ENCODE measurements around the gene FHIT.

FHIT gene

DNA sequence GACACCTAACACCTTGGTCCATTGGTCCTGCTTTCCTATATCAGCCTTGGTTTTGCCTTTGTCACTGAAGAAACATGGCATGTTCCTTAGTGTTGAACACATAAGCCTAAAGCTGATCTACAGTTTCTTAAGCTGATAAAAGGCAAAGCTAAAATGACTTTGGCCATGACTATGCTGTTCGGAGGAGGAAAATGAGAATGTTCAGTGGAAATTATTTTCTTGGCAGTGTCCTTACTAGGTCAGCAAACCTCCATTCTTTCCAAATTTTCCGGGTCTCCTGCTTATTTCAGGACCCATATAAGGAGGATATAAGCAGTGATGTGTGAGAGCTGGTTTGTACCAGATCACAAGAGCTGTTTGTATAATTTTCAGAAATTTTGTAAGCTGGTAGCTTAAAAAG, 1368.5 kb downstream of the FHIT start:
- DNase-seq (ENCODE audit: low read depth in 2 of 2), result no peak

DNA sequence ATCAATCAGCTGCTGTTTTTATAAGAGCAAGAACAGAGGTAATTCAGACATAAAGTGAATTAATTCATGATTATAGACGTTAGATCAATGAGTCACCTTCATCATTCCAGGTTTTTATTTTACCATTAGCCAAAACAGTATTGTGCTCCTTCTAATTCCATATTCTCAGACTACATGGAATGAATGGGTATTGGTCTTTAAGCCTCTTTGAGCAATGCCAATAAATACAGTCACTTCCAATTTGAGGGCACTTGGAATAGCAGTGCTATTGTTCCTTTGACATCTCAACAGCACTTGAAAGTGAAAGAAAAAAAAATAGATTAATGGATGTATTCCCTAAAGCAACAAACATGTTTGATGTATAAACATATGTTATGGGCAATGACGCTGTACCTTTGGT, 1370.5 kb downstream of the FHIT start:
- no peak for DNase-seq (ENCODE audit: low read depth in 2 of 2)

DNA sequence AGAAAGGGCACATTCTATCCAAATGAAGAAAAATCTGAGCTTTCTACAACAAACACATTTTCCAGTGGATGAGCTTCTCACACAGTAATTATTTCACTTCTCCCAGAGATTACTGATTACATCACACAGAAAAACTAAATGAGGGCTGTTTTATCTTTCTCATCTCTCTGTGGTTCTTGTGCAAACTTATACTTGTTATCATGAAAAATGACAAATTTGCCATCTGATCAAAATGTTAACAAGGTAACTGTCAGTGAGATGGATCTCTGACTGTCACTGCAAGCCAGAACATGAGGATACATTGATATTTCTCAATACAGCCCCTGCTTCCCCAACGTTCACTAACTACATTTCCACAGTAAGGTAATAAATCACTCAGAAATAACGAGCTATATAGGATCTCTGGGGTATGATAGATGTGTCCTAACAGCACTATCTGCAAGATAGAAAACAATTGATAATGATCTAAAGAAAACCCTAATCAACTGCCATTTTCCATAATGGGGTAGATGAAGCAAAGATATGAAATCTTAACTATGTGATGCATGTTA, 1372.1 kb downstream of the FHIT start:
- no peak for DNase-seq (ENCODE audit: low read depth in 2 of 2)

DNA sequence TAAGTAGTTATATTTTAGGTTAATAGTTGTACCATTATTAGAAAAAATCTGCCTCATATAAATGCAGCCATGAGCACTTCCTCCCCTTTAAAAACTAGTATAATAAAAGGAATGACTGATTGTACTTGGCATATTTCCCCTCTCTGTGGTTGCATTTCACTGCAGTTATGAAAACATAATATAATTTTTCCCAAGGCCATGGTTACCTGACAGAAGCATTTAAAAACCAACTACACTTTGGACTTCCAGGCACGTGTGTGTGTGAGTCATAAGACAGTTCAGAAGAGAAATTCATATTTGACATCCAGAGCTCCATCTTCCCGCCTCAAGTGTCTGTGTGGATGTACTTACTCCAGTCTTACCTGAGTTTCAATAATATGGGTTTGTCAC, 1373.2 kb downstream of the FHIT start:
- no peak for DNase-seq (ENCODE audit: low read depth in 2 of 2)

DNA sequence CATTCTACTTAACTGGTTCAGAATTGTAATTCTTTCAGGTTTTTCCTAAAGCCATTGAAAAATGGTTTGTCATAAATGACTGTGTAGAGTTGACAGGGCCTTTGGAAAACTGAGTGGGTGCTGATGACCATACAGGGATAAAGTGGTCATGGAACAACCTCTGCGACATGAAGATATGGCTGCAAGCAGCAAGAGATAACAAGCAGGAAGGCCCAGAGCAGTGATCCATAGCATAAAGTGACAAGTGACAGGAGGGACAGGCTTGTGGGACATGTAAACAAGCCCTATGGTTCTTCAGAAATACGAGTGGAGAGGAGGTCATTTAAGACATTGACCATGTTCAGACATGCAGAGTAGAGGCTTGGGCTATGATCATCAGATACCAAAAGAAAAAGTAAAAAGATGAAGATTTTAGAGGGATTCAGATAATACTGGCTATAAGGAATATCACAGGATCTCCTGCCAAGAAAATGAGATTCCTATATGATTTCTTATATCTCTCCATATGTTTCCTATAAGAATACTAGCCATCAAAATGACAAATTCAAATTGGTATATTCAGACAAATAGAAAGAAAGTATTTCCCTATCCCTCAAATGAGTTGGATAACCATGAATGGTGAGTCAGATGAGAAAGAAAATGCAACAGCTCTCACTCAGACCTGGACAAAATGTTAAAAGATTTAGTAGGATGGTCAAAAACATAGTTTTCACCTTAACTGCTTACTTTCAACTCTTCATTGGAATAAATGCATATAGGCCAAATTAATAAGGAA, 1373.8 kb downstream of the FHIT start:
- no peak for DNase-seq (ENCODE audit: low read depth in 2 of 2)

DNA sequence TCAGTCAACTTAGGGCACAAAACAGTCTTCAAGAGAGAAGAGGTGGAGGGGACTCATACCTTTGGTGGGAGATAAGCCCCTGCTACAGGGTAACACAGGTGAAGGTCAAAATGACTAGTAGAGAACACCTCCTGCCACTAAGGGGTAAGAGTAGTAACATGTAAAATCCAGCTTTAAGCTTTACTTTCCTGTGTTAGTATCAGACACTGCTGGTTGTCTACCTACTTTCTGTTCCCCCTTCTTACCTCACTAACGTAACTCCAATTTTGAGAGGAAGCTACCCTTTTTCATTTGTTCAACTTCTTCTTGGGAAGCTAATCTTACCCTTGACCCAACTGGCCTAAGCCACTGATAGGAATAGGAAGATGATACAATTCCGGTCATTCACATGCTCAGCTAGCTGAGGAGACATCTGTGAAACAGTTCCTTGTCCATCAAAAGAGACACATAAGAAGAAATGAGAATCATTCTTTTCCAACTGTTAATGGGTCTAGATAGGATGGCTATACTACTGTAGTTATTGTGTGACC, 1374.7 kb downstream of the FHIT start:
- no peak for DNase-seq (ENCODE audit: low read depth in 2 of 2)

DNA sequence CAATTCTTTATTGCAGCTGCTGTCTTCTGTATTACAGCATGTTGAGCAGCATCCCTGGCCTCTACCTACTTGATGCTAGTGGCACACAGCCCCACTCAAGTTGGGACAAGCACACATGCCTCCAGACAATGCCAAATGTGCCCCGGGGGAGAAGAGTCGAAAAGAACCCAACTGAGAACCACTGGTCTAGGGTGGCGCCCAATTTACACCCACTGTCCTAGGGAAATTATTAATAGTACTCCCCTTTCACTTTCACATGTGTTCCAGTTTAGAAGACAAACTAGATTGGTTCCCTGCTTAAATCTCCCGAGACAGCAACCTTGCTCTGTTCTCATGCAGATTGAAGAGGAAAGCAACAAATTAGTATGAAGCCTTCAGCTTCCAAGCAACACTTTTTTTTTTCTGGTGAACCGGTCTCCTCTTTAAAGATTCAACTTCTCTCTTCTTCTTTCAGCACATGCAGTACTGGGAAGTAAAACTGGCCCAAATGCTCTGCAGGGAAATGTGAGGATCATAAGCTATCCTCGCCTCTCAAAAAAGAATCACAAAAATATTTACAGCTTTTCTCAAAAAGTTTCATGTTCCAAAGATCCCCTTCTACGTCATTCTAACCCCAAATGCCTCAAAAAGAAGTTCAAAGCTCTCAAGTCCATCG, 1377.5 kb downstream of the FHIT start:
- DNase-seq (ENCODE audit: low read depth in 2 of 2), result no peak

DNA sequence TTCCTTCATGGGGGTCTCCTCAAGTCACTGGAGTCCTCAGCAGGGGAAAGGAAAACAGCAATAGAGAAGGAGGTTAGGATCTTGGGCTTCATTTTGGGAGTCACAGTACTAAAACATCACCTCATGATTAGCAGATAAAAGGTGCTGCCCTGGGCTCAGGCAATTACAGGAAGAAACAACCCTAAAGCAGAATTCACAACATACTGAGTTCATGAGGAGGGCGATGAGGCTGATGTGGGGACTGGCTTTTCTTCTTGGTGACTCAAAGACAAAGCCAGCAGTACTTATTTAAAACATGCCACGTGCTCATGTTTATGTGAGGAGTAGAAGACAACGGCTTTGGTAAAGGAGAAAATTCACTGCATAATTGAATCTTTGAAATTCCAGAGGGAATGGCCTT, 1379.1 kb downstream of the FHIT start:
- no peak for DNase-seq (ENCODE audit: low read depth in 2 of 2)

DNA sequence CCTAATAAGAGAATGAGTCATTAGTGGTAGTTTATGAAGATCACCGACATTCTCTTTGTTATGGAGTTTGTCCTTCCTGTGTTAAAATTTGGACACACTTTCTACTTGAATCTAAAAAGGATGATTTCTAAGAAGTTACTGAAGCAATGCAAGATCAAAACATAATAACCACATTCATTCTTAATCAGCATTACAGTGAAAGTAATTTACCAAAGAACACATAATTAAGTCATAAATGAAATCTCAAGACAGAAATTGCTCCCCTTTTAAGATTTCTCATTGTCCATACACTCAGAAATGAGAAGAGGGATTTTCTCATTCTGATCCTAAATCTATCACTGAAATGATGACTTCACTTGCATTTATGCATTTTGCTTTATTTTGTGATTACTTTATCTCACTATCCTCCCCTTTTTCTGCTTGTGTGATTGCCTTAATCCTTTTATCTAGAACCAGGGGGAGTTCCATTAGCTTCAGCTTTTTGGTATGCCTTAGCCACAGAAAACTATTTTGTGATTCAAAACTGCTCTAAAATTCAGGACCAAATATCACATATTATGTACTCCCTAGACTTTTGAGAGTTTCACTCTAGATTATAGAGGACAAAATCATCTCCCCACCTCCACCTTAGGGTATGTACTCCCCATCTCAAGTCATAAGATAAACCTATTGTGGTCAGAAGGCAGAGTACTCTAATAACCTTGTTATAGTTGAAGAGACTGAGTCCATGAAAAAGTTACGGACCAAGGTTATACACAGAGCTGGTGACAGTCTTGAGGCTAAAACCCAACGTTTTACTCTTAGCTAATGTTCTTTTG, 1383.9 kb downstream of the FHIT start:
- no peak for DNase-seq (ENCODE audit: low read depth in 2 of 2)

DNA sequence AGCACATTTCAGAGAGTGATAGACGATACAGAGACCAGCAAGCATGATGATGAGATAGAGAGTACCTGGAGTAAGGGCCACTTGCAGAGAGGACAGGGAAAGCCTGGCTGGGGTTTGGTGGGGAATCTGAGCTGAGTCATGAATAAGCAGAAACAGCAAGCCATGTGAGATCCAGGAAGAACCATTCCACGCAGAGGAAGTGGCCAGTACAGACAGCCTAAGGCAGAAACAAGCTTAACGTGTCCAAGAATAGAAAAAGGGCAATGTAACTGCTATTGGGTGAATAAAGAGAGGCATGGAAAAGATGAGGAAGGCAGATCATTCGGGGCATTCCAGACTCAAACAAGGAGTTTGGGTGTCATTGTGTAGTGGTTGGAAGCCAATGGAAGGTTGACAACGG, 1385.2 kb downstream of the FHIT start:
- no peak for DNase-seq (ENCODE audit: low read depth in 2 of 2)

DNA sequence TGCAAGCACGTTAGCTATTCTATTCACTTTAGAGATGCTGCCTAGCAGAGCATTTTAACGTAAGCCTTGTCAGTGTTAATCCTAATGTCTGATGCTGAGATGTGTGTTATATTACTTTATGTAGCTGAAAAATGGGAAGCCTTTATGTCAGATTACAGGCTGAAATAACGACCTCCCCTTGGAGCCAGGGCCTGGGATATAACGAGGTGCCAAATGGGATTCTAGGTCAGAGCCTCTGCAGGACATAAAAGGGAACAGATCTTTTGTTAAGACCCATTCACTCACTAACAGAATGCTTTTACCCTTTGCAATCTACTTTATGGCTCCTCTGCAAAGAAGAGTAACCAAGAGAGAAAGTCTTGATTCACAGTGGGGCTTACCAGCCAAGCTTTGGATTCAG, 1385.9 kb downstream of the FHIT start:
- DNase-seq (ENCODE audit: low read depth in 2 of 2), result no peak

DNA sequence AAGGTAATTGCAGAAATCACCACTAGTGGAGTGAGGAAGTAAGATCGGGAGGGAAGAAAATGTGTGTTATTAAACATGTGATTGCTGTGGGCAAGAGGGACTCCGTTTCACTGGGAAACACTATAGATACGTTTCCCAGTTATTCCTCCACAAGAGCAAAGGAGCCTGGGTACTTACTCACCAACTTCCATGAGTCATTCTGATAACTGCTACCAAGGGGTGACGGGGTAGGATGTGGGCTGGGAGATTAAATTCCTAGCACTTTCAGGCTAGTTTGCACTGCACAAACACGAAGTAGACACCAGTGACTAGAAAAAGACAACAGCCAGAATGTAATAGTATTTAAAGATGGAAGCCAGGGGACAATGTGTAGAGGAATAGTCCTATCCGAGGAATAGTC, 1388.6 kb downstream of the FHIT start:
- DNase-seq (ENCODE audit: low read depth in 2 of 2), result no peak

DNA sequence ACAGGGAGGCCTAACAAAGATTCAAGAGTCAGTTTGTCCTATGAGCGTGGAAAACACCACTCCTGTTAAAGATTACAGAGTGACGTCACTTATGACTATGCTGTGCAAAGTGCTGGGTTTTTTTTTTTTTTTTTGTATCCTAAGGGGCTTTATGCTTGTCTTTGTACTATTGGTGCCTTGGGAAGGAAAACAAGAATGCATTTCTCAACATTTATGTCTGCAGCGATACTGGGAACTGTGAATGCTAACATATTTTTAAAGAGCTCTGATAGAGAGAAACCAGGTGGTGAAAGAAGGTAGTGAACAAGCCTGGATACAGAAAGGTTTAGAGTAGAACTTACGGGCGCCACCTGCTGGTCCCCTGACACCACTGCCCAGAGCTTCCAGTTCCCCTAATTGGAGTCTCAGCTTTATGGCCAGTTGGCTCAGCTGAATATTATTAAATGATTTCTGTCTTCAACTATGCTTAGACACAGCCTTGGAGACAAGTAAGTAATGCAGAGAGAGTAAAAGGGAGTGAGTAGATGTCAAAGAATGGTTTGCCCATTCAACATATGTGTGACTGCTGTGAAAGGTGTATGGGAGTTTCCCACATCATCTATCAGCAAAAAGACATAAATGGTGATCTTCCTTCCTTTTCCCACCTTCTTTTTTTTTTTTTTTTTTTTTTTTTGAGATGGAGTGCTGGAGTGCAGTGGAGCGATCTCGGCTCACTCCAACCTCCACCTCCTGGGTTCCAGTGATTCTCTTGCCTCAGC, 1393.5 kb downstream of the FHIT start:
- DNase-seq (ENCODE audit: low read depth in 2 of 2), result peak; percentile 55 to 58

DNA sequence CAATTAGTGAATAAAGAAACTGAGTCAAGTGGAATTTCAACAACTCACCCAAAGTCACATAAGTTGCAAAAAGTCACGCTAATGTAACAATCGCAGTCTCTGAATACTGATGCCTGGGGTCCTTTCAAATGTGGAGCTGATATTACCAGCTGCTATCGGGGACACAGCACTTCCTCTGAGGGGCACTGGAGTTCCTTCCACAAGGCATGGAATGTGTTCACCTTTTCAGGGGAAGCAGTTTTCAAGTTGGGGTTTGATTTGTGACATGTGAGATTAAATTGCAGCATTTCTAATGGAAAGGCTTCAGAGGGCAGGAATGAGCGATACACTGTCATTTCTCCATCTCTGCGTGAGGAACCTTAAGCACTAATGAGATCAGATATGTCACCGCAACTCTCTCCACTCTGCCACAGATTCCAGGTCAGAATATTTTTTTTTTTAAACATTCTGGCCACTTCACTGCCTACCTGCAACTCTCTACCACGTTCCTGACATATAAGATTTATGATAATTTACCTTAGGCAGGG, 1394.3 kb downstream of the FHIT start:
- DNase-seq (ENCODE audit: low read depth in 2 of 2), result no peak

DNA sequence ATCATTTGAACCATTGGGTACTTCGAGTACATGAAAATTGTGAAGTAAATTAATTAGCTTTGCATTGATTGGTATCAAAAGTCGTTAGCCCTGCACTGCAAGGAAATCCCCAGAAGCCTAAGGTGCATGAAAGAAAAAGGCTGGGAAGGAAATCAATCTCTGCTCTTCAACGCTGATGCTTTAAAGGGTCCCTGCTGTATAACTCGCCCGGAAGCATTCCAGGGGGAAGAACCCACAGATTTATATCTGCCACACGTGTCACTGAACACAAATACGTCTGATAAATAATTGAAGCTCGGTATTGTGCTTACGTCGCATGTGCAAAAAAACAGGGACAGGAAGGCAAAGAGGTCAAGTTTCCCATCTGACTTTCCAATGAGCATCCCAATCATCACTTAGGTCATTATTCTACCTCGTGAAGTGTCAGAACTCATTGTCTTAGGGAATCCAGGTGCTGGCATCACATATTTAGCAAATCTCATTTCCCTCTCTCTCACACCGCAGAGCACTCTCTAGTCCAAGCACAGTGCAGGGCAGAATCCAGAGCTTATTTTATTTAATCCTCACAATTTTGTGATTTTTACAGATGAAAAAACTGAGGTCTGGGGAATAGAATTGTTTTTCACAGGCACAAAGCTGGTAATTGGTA, 1397.1 kb downstream of the FHIT start:
- DNase-seq (ENCODE audit: low read depth in 2 of 2), result no peak

DNA sequence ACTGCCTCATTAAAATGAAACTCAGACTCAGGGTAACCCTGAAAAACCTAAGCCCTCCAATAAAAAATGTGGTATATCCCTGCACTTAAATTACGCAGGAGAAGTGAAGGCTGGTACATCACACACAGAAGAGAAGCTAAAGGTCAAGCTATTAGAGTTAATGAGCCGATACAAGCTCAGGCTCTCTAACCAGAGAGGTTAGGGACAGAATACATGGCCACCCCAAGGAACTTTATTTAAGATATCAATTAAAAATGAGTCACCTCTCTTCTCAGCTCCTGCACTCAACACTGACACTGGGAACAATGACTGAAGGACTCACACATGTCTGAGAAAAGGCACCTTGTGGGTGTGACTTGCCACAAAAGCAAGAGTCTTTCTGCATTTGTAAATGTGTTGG, 1400.8 kb downstream of the FHIT start:
- no peak for DNase-seq (ENCODE audit: low read depth in 2 of 2)

DNA sequence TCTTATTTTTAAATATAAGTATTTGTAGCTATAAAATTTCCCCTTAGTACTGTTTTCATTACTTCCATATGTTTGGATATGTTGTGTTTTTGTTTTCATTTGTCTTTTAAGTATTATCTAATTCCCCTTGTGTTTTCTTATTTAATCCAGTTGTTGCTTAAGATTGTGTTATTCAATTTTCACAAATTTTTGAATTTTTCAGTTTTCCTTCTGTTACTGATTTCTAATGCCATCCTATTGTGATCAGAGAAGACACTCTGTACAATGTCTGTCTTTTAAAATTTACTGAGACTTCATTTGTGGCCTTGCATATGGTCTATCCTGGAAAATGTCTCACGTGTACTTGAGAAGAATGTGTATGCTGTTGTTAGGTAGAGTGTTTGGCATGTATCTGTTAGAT, 1405.9 kb downstream of the FHIT start:
- DNase-seq (ENCODE audit: low read depth in 2 of 2), result no peak

DNA sequence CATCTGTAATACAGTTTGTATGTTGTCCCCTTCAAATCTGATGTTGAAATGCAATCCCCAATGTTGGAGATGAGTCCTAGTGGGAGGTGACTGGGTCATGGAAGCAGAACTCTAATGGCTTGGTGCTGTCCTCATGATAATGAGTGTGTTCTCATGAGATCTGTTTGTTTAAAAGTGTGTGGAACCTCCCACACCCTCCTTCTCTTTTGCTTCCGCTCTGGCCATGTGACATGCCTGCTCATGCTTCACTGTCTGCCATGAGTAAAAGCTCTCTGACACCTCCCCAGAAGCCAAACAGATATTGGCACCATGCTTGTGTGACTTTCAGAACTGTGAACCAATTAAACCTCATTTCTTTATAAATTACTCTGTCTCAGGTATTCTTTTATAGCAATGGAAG, 1407.4 kb downstream of the FHIT start:
- no peak for DNase-seq (ENCODE audit: low read depth in 2 of 2)

DNA sequence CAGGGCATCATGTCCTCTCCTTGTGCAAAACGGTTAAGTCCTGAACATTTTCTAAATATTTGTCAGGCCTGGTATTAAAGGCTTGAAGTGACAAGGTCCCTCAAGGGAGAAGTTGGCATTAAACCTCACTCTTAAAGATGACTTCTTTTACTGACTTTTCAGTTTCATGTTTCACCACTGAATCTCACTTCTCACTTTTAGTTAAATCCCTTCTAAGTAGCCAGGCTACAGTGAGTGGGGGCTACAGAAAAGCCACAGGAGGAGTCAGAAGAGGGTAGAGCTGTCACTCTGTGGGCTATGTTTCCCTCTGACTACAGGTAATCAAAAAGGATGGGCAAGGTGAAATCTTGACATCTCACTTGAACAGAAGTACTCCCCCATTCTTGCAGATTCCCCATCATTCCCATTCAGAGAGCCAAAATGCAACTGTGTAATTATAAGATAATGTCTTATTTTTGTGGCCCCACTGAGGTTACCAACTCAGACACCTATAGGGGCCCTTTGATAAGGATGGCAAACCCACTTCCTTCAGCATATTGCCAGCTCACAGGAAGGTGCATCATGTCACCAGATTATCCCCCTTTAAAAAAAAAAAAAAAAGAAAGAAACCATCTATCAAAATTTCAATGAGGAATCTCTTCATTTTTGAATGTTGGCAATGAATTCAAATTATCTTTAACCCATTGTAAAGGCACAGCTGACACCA, 1411.3 kb downstream of the FHIT start:
- DNase-seq (ENCODE audit: low read depth in 2 of 2), result no peak

DNA sequence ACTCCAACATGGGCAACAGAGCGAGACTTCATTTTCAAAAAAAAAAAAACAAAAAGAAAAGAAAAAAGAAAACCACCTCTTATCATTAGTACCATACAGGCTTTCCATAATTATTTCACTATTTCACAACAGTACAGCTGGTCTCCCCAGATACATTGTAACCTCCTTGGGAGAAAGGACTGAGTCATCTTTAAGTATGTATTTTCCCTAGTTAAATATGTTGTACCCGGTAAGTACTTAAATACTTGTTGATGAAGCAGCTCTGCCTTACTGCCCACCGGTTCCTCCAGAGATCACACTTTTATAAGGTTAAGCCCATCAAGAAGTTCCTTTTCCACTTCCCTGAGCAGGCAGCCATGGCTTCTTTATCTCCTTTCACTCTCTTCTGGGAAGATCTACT, 1412.0 kb downstream of the FHIT start:
- DNase-seq (ENCODE audit: low read depth in 2 of 2), result no peak

Data from stimulated activated CD8-positive, alpha-beta memory T cell treated with anti-CD3 and anti-CD28 coated beads, Interleukin-2, amount 100 ng/mL, for 1 hour (primary cell).